ENCODE measurements around the gene KRTAP26-1.

Gene KRTAP26-1

DNA sequence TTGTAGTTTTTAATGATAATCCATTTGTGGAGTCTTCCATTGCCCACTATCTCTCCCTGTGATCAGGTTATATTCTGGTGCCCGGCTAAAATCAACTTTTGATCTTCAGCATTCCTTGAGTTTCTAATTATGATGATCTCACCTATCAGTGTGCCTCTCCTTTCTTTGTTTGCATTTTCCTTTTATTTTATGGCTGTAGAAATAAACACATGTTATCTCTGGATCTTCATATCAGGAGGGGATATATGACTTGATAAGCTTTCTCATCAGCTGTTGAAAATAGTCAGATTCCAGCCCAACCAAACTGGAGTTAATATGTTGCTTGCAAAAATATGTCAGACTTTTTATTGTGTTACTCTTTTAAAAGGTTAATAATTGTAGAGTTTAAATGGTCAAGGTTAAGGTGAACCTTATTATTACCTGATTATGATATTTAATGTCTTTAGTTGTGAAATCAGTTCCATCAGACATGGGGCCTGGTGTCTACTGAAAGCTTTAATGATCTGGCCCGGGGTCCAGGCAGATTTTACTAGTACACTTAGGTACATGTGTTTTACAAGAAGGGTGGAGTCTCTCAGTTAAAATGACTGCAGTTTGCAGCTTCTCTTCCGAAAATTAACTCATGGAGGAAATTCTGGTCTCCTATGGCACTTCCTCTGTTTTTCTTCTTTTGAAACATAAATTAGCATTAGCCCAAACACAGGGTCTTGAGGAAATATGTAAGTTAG, 50.1 kb downstream of the KRTAP26-1 start:
- DNase-seq, result no peak

Measured in stimulated activated CD4-positive, alpha-beta T cell treated with anti-CD3 and anti-CD28 coated beads, Interleukin-15, amount 100 ng/mL, for 24 hours (primary cell).